BLaER1 (cell line): Measurements from ENCODE around the gene RSRC1.
"Not testable (repeated sequence)": the region's sequence is repeated elsewhere in the genome, so short reads cannot be mapped to it uniquely, and the experiment has no call there.

Experiments
- H3K27ac ChIP-seq: shearing (Covaris generic); formaldehyde crosslinking; 2 replicates; pipeline ENCODE4 v1.8.1; 2022
- H3K27me3 ChIP-seq: shearing (Covaris generic); formaldehyde crosslinking; 2 replicates; pipeline ENCODE4 v1.8.1; 2022
- H3K36me3 ChIP-seq: shearing (Covaris generic); formaldehyde crosslinking; 2 replicates; pipeline ENCODE4 v1.8.1; 2022
- H3K4me1 ChIP-seq: shearing (Covaris generic); formaldehyde crosslinking; 2 replicates; pipeline ENCODE4 v1.8.1; 2022
- H3K4me2 ChIP-seq: shearing (Covaris generic); formaldehyde crosslinking; 2 replicates; pipeline ENCODE4 v1.8.1; 2022
- H3K4me3 ChIP-seq: shearing (Covaris generic); formaldehyde crosslinking; 2 replicates; pipeline ENCODE4 v1.8.1; 2022
- H3K9ac ChIP-seq: shearing (Covaris generic); formaldehyde crosslinking; 2 replicates; pipeline ENCODE4 v1.8.1; 2022
- H3K9me3 ChIP-seq: shearing (Covaris generic); formaldehyde crosslinking; 2 replicates; pipeline ENCODE4 v1.8.1; 2022
- H4K20me1 ChIP-seq: shearing (Covaris generic); formaldehyde crosslinking; 2 replicates; pipeline ENCODE4 v1.8.1; 2022
- Cebpa-rat ChIP-seq: shearing (Covaris generic); IDR thresholded peaks from 2 replicates; pipeline ENCODE4 v1.8.1; 2022

Gene RSRC1

DNA sequence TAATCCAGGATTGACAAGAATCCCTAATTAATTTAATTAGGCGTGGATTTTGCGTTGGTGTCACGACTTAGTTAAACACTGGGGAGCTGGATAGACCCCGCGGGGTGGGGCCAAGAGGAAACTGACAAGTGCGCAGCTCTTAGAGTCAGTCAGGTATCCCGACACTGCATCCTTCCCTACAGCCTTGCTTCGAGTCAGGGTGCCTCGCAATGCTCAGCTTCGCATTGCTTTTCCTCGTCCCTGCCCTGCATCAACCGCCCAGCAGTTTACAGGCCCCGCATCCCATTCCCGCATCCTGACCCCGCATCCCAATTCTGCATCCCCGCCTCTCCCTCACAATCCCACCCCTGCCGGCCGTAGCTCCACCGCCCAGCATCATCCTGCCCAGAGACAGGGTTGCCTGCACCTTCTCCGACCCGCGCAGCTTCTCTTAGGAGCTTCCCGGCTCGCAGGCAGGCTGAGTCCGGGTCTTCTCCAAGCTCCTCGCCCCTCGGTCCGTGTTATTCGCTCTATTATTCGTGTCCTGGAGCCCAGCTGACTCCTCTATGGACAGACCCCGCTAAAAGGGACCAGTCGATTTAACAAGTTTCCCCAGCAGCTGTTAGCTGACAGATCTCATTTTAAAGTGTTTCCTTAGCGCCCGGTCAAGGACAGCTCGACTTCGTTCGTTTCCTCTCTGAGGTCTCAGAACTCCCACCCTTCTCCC, 3.0 kb upstream of the RSRC1 start:
- Histone ChIP-seq H3K4me2 (no peak overlapping the region), H3K27me3 (peaks cover 78% of the 10 kb centered on the region), H3K4me1 (peaks cover 23% of the 10 kb centered on the region), H3K27ac (no peak overlapping the region), H4K20me1 (peaks cover 91% of the 10 kb centered on the region), H3K9me3 (peaks cover 24% of the 10 kb centered on the region), H3K4me3 (no peak overlapping the region), H3K9ac (no peak overlapping the region), H3K36me3 (no peaks in the 10 kb centered on the region)
- no peak for TF ChIP-seq Cebpa-rat

DNA sequence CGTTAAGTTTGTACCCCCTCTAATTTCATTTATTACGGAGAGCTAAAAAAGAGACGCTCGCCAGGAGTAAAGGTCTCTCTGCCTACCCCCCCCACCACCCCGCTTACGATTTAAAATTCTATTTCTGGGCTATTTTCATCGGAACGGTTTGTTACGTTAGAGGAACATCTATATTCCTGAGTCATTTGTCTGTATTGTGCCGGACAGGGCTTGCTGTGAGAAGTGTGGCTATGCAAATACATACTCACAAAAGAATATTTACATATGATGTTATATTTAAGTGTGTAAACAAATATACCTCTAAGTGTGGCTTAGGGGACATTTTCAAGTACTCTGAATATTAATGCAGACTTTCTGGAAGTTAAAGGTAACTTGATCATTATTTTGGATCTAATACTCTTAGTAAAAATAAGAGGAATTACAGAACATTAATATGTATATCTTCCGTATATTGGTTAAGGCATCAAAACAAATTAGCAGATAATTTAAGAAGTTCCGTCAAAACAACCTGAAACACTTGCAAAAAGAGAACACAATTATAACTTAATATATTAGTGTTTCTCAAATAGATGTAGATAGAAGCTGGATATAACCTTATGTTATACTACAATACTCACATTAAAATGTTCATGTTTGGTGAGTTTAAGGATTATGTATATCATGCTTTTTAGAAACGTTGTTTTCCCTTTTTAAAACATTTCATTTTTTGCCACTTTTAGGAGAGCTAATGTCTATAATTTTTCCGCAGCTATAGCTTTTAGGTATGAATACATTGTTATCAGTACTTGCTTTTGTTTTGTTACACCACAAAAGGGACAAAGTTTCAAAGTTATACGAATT, 2.1 kb upstream of the RSRC1 start:
- no peak for TF ChIP-seq Cebpa-rat
- Histone ChIP-seq H4K20me1 (peaks cover 82% of the 10 kb centered on the region), H3K9me3 (peaks cover 22% of the 10 kb centered on the region), H3K4me2 (no peak overlapping the region), H3K4me1 (peaks cover 25% of the 10 kb centered on the region), H3K4me3 (no peak overlapping the region), H3K27ac (no peak overlapping the region), H3K27me3 (peaks cover 68% of the 10 kb centered on the region), H3K36me3 (0 out of 2 replicates have a peak, but pooled peaks cover 3% of the 10 kb centered on the region), H3K9ac (no peak overlapping the region)

DNA sequence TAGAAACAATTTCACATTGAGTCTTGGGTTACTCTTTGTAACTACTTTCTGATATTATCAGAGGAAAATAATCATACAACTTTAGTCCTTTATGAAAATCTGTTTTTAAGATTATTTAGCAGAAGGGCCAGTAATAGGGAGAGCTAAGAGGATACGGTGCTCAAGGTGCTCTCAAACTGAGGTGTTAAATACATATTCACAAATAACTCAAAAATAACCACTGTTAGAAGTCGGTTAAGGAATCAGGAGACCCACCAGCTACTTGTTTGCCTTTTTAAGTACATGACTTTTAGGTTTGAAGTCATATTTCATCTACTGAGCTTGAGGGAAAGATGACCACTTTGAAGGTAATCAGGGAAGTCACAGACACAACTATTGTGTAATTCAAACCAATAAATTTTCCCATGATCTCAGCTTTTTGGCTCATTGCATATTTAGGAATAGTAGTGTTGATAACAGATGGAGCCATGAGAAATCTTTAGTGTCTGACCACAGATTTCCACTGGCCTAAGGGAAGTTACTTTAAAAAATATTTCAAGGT, 1.4 kb upstream of the RSRC1 start:
- no peak overlapping the region for H3K4me3 ChIP-seq
- no peak overlapping the region for H3K9ac ChIP-seq
- H3K27ac ChIP-seq = no peak overlapping the region
- no peak overlapping the region for H3K4me2 ChIP-seq
- H4K20me1 ChIP-seq = peaks cover 75% of the 10 kb centered on the region
- H3K4me1 ChIP-seq = peaks cover 25% of the 10 kb centered on the region
- 0 out of 2 replicates have a peak, but pooled peaks cover 10% of the 10 kb centered on the region for H3K36me3 ChIP-seq
- peaks cover 62% of the 10 kb centered on the region for H3K27me3 ChIP-seq
- no peak for TF ChIP-seq Cebpa-rat
- H3K9me3 ChIP-seq = peaks cover 22% of the 10 kb centered on the region

DNA sequence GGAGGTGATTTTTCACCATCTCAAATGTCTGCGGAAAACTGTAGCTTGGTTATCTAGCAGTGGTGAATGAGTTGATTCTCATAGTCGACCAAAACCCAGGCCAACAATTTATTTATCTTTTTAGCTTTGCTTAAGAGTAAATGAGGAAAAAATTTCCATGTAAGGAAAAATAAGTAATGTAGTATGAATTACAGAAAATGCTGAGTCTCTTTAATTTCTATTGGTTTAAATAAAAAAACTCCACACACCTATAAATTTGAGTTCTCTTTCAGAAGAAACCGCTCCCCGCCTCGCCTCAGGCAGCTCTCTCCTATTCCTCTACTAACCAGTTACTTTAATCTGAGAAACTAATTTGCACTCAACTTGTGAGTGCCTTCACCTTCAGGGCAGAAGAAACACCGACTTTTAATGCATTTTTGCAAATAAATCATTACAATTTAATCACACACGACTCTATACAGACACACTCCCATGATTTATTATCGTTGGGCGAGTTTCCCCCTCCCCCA, 540 bp upstream of the RSRC1 start:
- Histone ChIP-seq H4K20me1 (peaks cover 67% of the 10 kb centered on the region), H3K4me3 (peak overlapping the region; percentile 86), H3K9ac (no peak overlapping the region), H3K36me3 (peaks cover 14% of the 10 kb centered on the region; the same call in 1 of the 2 replicates), H3K27me3 (peaks cover 53% of the 10 kb centered on the region), H3K9me3 (peaks cover 22% of the 10 kb centered on the region), H3K27ac (no peak overlapping the region), H3K4me2 (peak overlapping the region; percentile 84), H3K4me1 (peaks cover 25% of the 10 kb centered on the region)
- TF ChIP-seq Cebpa-rat = no peak

DNA sequence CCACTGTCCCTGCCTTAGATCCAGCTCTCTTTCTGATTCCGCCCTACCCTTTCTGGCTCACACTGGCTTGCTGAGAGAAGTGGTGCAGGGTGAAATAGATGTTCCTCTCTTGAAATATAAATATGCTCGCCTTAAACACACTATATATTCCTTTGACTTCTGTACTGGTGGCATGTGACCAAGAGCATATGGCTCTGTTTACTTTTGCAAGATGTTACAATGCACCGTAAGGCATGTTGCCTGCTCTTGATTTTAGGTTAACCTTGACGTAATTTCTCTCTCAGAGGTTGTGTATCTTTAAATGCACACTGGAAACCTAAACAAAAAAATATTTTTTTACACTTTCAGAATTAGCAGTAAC, 749 bp downstream of the RSRC1 start:
- TF ChIP-seq Cebpa-rat = no peak
- peak overlapping the region; percentile 86 for H3K4me3 ChIP-seq
- peaks cover 23% of the 10 kb centered on the region for H3K4me1 ChIP-seq
- H3K9me3 ChIP-seq = peaks cover 24% of the 10 kb centered on the region
- peak overlapping the region; percentile 84 for H3K4me2 ChIP-seq
- H3K36me3 ChIP-seq = peaks cover 14% of the 10 kb centered on the region; the same call in 1 of the 2 replicates
- H3K9ac ChIP-seq = peak overlapping the region; percentile 86
- H3K27me3 ChIP-seq = peaks cover 40% of the 10 kb centered on the region
- peaks cover 63% of the 10 kb centered on the region for H4K20me1 ChIP-seq
- peak overlapping the region; percentile 83 for H3K27ac ChIP-seq

DNA sequence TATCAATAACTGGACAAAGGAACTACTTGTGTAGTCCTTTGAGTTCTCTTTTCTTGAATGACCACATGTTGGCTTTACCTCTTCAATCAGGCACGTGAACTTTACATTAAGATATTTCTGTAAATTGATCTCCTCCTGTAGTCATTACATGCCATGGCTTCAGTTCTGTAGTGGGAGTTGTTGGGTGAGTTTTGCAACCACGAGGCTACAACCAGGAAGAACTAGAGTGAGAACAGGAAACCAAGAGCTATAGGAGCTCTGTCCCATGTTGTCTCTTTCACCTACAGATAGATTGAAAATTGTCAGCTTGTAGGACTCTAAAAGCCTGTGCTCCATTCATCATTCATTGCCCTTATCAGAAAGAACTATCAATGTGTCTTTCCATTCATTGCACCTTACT, 2.0 kb downstream of the RSRC1 start:
- no peak overlapping the region for H3K4me3 ChIP-seq
- peaks cover 58% of the 10 kb centered on the region for H4K20me1 ChIP-seq
- peaks cover 14% of the 10 kb centered on the region; the same call in 1 of the 2 replicates for H3K36me3 ChIP-seq
- peaks cover 17% of the 10 kb centered on the region for H3K4me1 ChIP-seq
- no peak overlapping the region for H3K9ac ChIP-seq
- H3K9me3 ChIP-seq = peaks cover 24% of the 10 kb centered on the region
- TF ChIP-seq Cebpa-rat = no peak
- H3K4me2 ChIP-seq = peak overlapping the region; percentile 84
- H3K27me3 ChIP-seq = peaks cover 28% of the 10 kb centered on the region
- H3K27ac ChIP-seq = no peak overlapping the region

DNA sequence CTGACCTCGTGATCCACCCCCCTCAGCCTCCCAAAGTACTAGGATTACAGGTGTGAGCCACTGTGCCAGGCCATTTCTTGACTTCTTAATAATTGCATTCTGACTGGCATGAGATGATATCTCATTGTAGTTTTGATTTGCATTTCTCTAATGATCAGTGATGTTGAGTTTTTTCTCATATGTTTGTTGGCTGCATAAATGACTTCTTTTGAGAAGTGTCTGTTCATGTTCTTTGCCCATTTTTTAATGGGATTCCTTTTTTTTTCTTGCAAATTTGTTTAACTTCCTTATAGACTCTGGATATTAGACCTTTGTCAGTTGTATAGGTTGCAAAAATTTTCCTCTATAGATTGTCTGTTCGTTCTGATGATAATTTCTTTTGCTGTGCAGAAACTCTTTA, 3.7 kb downstream of the RSRC1 start:
- not testable (repeated sequence) for H3K4me2 ChIP-seq, H3K4me3 ChIP-seq, H3K27ac ChIP-seq, H3K9ac ChIP-seq
- peaks cover 14% of the 10 kb centered on the region; the same call in 1 of the 2 replicates for H3K36me3 ChIP-seq
- H3K9me3 ChIP-seq = peaks cover 24% of the 10 kb centered on the region
- peaks cover 11% of the 10 kb centered on the region for H3K27me3 ChIP-seq
- H3K4me1 ChIP-seq = peaks cover 17% of the 10 kb centered on the region
- peaks cover 58% of the 10 kb centered on the region for H4K20me1 ChIP-seq

DNA sequence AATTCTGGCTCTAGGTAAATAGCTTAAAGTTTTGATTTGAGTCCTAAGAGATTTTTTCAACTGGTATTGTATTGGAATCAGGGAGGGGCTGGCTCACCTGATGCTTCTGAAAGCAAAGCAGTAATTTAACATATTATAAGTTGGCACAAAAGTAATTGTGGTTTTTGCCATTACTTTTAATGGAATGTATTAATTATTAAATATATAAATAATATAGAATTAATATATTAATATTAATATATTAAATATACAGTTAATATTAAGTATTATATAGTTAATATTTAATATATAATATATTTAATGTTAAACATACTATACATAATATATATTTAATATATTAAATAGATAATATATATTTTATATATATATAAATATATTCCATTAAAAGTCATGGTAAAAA, 10.4 kb downstream of the RSRC1 start:
- H3K9ac ChIP-seq = no peak overlapping the region
- peaks cover 16% of the 10 kb centered on the region for H3K9me3 ChIP-seq
- no peak for TF ChIP-seq Cebpa-rat
- H4K20me1 ChIP-seq = peaks cover 32% of the 10 kb centered on the region
- H3K27me3 ChIP-seq = no peaks in the 10 kb centered on the region
- H3K4me3 ChIP-seq = no peak overlapping the region
- H3K27ac ChIP-seq = no peak overlapping the region
- H3K4me1 ChIP-seq = no peaks in the 10 kb centered on the region
- no peak overlapping the region for H3K4me2 ChIP-seq
- peaks cover 35% of the 10 kb centered on the region for H3K36me3 ChIP-seq

DNA sequence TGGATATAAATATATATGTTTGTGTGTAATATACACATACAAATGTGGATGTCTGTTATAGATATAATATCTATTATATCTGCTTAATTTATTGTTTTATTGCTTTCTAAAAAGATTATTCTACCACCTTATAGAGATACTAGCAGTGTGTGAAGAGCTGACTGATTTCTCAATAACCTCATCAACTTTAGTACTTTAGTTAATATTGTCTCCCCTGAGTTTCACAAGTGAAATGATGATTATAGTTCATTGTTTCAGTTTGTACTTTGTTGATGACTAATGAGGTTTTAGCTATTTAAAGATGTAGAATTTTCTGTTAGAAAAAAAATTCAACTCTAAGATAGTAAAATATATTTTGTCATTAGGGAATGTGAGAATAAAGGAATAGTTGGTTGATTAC, 11.4 kb downstream of the RSRC1 start:
- H3K9me3 ChIP-seq = peaks cover 20% of the 10 kb centered on the region
- H3K36me3 ChIP-seq = peaks cover 43% of the 10 kb centered on the region
- no peak overlapping the region for H3K9ac ChIP-seq
- peaks cover 29% of the 10 kb centered on the region for H4K20me1 ChIP-seq
- no peaks in the 10 kb centered on the region for H3K4me1 ChIP-seq
- no peak overlapping the region for H3K4me2 ChIP-seq
- no peak overlapping the region for H3K4me3 ChIP-seq
- no peak for TF ChIP-seq Cebpa-rat
- H3K27me3 ChIP-seq = no peaks in the 10 kb centered on the region
- no peak overlapping the region for H3K27ac ChIP-seq

DNA sequence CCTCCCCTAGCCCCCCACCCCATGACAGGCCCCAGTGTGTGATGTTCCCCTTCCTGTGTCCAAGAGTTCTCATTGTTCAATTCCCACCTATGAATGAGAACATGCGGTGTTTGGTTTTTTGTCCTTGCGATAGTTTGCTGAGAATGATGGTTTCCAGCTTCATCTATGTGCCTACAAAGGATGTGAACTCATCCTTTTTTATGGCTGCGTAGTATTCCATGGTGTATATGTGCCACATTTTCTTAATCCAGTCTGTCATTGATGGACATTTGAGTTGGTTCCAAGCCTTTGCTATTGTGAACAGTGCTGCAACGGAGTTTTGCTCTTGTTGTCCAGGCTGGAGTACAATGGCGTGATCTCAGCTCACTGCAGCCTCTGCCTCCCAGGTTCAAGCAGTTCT, 12.8 kb downstream of the RSRC1 start:
- Histone ChIP-seq H3K36me3 (peaks cover 56% of the 10 kb centered on the region), H3K9me3 (peaks cover 33% of the 10 kb centered on the region), H4K20me1 (peaks cover 15% of the 10 kb centered on the region)
- not testable (repeated sequence) for H3K4me2 ChIP-seq, H3K4me1 ChIP-seq, H3K9ac ChIP-seq, H3K27me3 ChIP-seq, H3K4me3 ChIP-seq, H3K27ac ChIP-seq
